PC-9 (cell line): ENCODE measurements around the gene TMOD3.

ENCODE experiments used
- EZH2 ChIP-seq: fragments of 200-600 bp; sonication (generic); IDR thresholded peaks from 2 replicates; pipeline ENCODE4 v1.8.0; 2017; ENCODE audit warnings: antibody characterized with exemption, low read depth
- TF ChIP-seq, protein P1 (sequence below): fragments of 200-600 bp; sonication (generic); conservative IDR thresholded peaks from 2 replicates; pipeline ENCODE4 v1.6.1; 2017; ENCODE audit warnings: mixed run types, antibody characterized with exemption, mild to moderate bottlenecking, moderate library complexity

DNA sequence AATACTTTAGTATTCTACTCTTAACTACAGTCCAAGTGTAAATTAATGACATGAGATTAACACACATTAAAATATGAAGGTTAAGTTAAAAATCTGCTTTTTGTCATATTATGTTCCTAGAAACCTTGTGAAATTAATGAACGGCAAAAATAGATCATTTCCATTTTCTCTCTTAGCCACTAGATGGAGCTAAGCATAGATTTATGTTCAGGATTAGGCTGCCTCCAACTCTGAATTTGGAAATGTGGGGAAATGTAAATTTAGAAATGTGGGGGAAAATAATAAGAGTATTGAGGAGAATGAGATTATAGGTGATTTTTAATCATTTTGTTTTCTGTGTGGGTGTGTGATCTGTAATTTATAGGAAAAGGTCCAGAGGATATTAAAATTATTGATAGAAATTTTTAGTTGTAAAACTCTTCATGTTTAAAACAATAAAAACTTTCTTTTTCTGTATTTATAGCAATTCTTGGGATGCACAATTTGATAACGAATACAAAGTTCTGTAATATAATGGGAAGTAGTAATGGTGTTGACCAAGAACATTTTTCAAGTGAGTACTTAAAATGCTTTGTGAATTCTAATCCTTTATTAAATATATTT lies 59.2 kb downstream of the TMOD3 start:
- TF ChIP-seq, protein P1, sequence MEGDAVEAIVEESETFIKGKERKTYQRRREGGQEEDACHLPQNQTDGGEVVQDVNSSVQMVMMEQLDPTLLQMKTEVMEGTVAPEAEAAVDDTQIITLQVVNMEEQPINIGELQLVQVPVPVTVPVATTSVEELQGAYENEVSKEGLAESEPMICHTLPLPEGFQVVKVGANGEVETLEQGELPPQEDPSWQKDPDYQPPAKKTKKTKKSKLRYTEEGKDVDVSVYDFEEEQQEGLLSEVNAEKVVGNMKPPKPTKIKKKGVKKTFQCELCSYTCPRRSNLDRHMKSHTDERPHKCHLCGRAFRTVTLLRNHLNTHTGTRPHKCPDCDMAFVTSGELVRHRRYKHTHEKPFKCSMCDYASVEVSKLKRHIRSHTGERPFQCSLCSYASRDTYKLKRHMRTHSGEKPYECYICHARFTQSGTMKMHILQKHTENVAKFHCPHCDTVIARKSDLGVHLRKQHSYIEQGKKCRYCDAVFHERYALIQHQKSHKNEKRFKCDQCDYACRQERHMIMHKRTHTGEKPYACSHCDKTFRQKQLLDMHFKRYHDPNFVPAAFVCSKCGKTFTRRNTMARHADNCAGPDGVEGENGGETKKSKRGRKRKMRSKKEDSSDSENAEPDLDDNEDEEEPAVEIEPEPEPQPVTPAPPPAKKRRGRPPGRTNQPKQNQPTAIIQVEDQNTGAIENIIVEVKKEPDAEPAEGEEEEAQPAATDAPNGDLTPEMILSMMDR = peak; percentile 78
- TF ChIP-seq EZH2 = no peak
